NCI-H2196 (cell line): ENCODE data around the gene LIMS2.

Source experiments
- DNase-seq: peaks from one replicate; lab custom pipeline; 2025; ENCODE audit not compliant: unreplicated experiment; lab: John Stamatoyannopoulos, UW

The LIMS2 gene

DNA sequence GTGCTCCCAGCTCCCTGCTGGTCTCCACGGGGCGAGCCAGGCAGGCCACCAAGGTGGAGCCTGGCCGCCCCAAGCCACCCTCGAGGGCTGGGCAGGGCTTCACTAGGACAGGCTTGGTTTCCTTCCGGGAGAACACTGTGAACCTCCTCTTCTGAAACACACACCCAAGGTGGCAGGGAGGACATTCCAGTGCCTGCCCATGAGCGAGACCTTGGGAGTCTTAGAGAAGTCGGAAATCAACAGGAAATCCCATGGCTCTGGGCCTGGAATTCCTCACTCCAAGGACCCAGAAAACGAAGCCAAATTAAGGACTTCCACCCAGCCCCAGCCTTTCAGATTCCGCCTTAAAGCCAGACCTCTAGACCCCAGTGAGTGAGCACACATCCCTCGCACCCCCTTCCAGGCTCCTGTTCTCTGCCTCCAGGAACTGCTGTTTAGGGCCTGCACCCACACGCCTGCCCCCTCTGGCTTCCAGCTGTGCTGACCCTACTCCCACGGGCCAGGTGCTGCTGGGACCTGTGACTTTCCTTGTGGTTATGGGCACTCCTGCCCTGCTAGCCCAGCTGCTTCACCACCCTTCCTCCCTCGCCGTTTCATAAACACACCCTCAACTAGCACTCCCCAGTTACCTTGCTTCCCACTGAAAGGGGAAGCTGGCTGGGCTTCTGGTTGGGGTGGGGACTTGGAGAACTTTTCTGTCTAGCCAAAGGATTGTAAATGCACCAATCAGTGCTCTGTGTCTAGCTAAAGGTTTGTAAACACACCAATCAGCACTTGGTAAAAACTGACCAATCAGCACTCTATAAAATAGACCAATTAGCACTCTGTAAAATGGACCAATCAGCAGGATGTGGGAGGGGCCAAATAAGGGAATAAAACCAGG is 15.7 kb downstream of the LIMS2 start:
- no peak for DNase-seq

DNA sequence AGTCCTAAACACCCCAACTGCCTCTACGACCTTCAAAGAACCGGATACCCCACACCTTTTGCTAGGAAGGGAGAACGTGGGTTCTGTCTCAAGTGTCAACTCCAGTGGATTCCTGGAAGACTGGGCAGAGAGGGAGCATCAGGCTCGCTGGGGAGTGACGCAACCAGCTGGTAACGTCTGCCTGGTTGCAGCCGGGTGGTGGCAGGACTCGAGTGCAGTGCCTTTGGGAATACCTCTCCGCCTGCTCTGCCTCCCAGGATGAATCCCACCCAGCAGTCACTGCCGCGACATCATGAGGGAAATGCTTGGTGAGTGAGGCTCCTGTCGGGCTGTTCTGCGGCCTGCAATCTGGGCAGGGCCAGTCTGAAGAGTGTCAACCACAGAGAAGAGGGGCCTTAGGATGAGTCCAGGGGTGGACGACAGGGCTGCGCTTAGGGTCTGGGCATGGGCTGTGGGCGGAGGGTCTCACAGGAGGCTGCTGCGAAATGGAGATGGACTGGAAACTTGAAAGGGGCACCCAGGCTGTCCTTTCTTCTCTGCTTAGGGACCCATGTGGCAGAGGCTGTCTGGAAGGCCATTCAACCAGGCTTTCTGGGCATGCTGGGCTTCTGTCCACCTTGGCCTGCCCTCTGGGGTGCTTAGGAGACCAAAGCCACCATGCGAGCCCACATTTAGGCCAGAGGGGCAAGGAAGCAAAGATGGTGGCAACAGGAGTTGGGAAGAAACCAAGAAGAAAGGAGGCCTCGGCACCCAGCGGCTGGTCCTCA is 16.5 kb downstream of the LIMS2 start:
- no peak for DNase-seq

DNA sequence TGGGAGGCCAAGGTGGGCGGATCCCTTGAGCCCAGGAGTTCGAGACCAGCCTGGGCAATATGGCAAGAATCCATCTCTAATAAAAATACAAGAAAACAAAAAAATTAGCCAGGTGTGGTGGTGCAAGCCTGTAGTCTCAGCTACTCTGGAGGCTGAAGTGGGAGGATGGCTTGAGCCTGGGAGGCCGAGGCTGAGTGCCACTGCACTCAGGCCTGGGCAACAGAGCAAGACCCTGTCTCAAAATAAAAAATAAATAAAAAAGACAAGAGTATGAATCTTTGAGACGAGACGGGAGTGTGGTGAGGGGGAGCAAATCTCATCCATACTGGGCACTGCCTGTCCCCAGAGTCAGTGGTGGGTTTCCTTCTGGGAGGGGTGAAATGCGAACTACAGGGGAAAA is 17.2 kb downstream of the LIMS2 start:
- no peak for DNase-seq

DNA sequence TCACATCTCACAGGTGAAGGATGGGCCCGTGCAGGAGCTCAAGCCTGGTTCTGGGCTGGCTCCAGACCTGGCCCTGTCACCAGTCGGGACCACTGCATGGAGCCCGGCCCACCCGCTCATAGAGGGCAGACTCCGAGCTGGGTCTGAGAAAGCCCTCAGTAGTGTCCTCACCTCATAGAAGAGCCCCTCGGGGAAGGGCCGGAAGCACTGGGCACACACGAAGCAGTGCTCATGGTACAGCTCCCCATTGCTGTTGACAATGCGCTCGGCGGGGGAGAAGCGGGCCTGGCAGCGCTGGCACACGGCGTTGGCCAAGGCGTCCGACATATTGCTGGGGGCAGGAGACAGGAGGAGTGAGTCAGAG is 18.1 kb downstream of the LIMS2 start:
- DNase-seq, result no peak

DNA sequence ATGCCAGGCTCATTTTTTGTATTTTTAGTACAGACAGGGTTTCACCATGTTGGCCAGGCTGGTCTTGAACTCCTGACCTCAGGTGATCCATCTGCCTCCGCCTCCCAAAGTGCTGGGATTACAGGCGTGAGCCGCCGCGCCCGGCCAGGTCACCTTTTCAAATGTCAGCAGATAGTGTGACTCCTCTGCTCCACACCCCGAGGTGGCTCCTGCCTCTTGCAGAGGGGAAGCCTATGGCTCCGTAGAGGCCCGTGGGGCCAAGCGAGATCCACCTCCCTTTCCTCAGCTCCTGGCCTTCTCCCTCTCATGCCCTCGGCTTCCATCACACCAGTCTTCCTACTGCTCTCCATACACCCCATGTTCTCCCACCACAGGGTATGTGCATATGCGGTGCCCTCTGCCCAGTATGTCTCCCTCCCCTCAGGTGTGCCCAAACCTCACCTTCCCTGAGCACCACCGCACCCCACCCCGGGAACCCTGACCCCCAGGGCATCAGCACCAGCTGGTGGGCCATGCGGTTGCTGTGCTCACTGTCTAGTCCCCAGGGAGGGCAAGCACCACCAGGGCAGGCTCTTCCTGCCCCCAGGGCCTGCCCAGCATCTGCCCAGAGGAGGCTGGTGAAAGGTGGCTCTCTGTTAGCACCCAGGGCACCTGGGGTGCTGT is 18.6 kb downstream of the LIMS2 start:
- DNase-seq, result no peak

DNA sequence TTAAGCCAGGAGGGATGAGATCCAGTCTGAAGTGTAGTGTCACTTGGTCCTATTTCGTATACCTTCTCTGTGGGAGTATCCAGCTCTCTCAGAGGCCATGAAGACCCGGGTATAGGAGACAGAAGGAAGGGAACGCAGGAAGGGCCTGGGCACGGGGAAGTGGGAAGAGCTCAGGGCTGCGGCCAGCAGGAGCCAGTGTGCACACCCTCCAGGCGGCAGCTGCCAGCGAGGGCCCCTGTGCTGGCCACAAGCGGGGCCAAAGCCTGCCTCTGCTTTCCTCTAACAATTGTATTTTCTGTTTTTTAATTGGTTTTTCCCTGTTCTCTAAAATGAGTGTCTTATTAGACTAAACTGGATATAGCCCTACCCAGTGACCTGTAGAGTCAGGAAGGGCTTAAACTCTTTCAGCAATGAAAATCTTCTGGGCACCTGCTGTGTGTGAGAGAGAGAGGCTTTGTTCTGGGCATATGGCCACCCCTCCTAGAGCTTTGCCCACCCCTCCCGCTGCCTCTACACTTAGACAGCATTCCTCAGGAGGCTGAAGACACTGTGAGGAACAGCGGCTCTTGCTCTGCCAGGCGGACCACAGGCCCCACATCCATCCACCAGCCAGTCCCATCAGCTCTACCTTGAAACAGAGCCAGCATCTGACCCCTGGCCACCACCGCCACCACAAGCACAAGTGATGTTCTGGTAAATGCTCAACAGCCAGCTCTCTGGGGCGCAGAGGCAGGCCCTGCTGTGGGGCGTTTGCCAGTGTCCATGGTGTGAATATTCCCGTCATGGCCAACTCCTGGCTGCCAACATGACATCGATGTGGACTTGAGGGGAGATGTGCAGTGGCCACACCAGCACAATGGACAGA is 19.9 kb downstream of the LIMS2 start:
- no peak for DNase-seq

DNA sequence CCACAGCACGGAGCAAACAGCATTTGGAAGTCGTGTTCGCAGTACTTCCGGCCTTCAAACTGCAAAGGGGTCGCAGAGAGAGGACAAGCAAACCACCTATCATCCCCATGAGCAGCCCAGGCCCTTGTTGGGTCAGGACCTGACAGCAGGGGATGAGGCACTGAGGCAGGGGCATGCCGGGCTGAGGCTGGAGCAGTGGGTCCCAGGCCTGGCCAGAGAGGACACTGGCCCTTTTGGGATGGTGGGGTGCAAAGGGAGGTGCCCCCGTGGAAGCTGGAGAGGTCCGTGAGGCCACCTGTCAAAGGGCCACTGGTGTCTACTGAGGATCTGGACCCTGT is 20.5 kb downstream of the LIMS2 start:
- DNase-seq, result no peak

DNA sequence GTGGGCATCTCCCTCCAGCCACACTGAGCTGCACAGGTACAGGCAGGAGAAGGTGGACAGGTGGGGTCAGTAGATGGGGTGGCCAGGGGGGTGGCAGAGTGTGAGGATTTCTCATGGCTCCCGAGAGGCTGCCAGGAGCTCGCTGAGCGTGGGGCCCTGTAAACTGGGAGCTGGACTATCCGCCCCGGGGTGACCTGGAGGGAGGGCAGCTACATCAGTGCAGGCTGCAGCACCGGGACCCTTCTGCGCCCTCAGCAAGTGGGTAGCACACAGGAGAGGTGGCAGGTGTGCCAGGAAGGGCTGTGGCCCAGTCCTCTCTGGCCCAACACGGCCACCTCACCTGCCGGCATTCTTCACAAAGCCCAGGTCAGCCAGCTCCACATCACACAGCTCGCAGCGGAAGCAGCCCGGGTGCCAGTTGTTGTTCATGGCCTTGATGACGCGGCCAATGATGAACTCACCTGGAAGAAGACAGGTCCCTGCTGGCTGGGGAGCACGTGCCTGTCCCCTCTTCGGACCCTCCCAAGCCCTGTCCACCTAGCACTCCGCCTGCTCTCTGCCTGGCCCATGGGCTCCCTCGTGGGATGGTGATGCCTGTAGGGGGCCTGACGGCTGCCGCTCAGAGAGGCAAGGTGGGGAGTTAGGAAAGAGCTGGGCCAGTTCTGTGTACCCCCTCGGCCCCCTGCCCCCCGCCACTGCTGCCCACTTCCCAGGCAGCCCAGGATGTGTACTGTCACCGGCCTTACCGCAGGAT is 21.1 kb downstream of the LIMS2 start:
- no peak for DNase-seq

DNA sequence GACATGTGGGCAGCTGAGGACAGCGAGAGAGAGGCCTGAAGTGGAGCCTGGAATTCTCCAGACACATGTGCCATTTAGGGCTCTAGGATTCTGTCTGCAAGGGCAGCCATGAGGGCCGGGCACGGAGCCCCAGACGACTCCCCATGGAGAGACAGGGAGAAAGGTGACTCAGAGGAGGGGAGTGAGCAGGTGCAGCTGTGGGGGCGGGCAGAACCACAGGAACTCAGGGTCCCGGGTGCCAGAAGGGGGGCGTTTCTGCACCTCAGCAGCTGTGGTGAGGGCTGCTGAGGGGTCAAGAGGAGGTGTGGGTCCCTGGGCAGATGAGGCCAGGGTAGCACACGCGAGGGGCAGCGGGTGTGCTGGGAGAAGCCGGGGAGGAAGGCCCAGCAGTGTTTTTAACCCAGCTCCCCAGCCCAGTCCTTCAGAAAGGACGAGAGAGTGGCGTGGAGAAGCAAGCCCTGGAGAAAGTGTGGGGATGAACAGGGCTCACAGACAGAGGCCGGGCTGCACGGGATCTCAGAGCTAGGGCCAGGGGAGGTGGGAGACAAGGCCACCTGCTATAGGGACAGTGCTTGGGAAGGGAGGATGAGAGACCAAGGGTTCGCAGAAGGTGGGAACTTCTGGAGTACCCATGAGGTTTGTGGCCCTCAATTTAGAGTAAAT is 21.8 kb downstream of the LIMS2 start:
- DNase-seq, result no peak

DNA sequence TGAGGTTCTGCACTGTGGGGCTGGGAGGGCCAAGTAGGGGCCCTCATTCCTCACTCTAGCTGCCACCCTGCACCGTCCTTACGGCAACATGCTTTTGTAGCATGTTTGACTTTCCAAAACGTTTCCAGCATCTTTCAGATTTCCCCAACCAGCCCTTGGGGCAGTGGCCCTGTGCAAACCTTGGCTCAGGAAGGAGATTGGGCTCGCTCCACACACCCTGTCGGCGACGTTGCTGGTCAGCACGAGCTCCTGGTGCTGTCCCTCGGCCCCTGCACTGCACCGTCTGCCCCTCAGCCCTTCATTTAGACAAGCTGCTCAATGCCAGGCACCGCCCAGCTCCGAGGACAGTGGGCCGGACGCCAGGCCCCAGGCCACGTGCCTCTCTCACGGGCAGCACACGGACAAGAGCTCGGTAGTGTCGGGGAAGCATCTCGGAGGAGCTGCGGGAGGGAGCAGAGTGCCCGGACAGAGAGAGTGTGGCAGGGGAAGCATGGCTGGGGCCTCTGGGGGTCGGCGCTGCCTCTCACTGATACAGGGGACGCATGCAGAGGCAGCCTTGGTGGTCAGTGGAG is 22.5 kb downstream of the LIMS2 start:
- no peak for DNase-seq

DNA sequence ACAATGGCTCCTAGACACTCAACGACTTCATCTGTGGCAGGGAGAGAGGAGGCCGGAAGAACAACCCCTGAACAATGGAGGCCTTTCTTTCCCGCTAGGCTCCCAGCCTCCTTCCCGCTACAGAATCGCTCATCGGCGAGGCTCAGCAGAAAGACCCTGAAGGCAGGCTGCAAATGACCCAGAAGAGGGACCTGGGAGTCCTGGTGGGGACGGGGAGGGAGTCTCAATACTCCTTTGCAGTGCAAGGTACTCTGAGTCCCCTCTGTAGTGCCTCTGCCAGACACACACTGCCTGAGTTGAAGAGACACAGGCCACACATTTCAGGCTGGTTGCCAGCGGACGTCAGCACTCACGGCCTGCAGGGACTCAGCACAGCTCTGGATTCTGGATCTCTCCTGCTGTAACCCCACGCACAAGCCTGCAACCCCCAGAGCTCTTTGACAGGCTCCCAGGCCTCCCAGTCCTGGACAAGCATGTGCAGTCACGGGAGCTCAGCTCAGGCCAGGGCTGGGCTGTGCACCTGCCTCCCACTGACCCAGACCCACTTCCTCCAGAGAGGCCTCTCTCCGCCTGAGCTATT is 23.3 kb downstream of the LIMS2 start:
- no peak for DNase-seq

DNA sequence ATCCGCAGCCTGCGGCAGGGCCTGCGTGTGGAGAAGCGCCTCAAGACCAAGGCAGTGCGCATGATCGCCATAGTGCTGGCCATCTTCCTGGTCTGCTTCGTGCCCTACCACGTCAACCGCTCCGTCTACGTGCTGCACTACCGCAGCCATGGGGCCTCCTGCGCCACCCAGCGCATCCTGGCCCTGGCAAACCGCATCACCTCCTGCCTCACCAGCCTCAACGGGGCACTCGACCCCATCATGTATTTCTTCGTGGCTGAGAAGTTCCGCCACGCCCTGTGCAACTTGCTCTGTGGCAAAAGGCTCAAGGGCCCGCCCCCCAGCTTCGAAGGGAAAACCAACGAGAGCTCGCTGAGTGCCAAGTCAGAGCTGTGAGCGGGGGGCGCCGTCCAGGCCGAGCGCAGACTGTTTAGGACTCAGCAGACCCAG is 23.9 kb downstream of the LIMS2 start:
- DNase-seq, result no peak

DNA sequence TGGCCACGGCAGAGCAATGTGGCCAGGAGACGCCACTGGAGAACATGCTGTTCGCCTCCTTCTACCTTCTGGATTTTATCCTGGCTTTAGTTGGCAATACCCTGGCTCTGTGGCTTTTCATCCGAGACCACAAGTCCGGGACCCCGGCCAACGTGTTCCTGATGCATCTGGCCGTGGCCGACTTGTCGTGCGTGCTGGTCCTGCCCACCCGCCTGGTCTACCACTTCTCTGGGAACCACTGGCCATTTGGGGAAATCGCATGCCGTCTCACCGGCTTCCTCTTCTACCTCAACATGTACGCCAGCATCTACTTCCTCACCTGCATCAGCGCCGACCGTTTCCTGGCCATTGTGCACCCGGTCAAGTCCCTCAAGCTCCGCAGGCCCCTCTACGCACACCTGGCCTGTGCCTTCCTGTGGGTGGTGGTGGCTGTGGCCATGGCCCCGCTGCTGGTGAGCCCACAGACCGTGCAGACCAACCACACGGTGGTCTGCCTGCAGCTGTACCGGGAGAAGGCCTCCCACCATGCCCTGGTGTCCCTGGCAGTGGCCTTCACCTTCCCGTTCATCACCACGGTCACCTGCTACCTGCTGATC is 24.4 kb downstream of the LIMS2 start:
- DNase-seq, result no peak

DNA sequence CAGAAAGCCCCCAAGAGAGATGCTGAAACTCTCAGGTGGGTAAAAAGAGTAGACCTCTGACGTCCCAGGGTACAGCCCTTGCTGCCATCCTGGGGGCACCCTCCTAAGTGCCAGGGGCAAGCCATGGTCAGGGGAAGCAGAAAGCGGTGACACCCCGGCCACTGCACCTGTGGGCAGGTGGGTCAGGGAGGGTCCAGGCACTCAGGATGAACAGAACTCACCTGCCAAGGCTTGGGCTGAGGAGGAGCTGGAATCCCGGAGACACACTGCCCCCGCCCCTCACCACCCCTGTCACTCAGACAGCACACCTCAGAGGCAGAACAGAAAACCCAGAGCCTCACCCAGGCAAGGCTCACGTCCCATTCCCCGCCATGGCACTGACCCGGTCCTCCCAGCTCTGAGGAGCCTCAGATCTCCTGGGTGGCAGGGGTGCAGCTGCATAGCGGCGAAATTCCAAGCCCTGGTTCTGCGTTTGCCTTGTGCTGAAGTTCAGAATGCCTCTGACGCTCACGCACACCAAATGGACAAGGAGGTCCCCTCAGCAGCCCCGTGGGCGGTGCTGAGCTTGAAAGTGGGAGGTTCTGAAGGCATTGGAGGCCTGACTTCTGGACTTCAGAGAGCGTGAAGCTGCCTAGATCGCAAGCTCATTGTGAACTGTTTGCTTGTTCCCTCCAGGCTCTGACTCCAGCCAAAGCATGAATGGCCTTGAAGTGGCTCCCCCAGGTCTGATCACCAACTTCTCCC is 25.1 kb downstream of the LIMS2 start:
- DNase-seq, result no peak

DNA sequence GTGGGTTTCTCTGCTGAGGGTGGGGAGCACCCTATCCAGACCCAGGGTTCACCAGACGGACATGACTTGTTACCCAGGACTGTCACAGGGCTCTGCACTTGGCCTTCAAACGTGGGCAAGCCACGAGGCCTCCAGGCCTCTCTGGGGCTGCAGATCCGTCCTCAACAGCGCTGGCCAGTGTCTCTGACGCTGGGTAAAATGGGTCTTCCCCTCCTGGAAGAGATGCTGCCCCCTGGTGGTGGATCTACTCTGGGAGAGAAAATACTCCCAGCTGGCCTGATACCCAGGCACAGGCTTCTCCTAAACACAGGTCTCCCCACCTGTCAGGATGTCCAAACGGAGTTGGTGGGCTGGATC is 25.7 kb downstream of the LIMS2 start:
- peak; percentile 93 for DNase-seq

DNA sequence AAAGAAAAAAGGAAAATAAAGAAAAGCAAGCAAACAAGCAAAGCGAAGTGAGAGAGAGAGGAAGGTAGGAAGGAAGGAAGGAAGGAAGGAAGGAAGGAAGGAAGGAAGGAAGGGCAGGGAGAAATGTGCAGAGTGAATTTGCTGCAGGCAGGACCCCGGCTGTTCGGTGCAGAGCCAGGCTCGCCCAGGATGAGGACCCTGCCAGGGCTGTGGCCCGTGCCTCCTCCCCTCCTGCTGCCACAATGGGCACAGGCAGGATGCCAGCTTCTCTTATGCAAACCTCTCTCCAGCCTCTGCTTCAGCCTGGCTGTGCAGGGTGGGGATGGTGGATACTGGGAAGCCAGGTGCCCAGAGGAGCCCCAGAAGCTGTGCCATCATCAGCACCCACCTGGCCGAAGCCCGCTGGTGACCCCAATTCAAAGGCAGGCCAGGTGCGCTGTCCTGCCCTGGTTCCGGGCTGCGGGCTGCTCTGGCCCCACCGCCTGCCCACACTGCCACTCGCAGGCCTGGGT is 26.2 kb downstream of the LIMS2 start:
- peak; percentile 35 for DNase-seq

DNA sequence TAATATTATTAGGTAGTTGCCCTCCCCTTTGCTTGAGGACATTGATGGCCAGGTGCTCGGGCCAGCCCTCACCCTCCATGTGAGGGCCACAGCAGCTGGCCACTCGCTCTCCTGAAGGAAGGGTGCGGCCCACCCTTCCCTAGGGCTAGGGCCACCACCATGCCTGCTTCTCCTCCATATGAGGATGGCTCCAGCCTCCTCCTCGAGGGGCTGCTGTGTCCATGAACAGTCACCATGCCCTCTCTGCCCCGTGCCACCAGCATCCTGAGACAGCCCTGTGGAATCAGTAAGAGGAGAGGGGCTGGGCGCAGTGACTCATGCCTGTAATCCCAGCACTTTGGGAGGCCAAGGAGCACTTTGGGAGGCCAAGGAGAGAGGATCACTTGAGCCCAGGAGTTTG is 27.0 kb downstream of the LIMS2 start:
- DNase-seq, result no peak
